ENCODE data around the gene JAM3.

Gene JAM3

DNA sequence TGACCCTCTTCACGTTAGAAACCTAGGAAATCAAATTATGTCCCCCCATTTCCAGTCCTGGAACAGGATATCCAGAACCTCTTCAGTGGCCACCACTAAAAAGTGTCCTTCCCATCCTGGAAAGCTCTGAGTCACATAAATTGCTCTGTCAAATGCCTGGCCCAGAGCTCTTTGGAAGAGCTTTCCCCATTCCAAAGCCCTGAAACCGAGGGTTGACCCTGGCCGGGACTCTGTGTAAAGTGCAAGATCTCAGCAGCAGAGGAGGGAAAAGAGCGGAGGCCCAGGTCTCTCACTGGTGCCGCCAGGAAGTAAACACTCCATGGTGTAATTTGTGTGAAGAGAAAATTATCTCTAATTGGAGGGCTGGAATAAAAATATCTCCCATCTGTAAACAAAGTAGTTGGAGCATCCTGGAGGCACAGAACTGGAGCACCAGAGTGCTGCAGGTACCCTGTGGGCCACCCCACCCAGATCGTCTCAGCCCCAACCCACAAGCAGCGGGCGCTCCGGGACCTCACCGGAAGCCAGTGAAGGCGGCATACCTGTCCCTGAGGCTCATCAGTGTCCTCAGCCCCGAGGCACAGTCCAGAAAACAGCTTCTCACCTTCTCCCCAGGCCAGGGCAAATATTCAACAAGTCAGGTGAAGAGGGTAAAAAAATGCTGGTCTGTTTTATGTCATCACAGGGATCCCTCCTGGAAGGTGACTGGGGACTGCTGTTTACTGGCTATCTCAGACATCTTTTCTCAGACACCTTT lies 4.7 kb upstream of the JAM3 start:
- TF ChIP-seq ZBTB7A (IDR thresholded peaks at IDR 0.05; ENCODE audit: low read depth) (no peak), YY1 (IDR thresholded peaks at IDR 0.05; ENCODE audit: low read depth) (no peak), USF1 (IDR thresholded peaks at IDR 0.05) (no peak), EP300 (IDR thresholded peaks at IDR 0.05; ENCODE audit: borderline replicate concordance) (no peak)

GRCh38 chr11:134065381-134065780 lies 3.5 kb upstream of the JAM3 start:
- TF ChIP-seq TCF12 (IDR thresholded peaks at IDR 0.05; ENCODE audit: low read depth) (no peak), TAF1 (IDR thresholded peaks at IDR 0.05; ENCODE audit: low read depth) (no peak), REST (IDR thresholded peaks at IDR 0.05; ENCODE audit: low read depth) (no peak), MAX (IDR thresholded peaks at IDR 0.05) (no peak), EP300 (IDR thresholded peaks at IDR 0.05; ENCODE audit: borderline replicate concordance) (no peak), FOXM1 (IDR thresholded peaks at IDR 0.05; ENCODE audit: borderline replicate concordance, low read depth) (no peak), CEBPB (IDR thresholded peaks at IDR 0.05) (no peak), NFIC (IDR thresholded peaks at IDR 0.05) (no peak), RAD21 (IDR thresholded peaks at IDR 0.05; ENCODE audit: low read depth) (no peak), CREB1 (IDR thresholded peaks at IDR 0.05; ENCODE audit: low read depth) (no peak), YY1 (IDR thresholded peaks at IDR 0.05; ENCODE audit: low read depth) (no peak), USF1 (IDR thresholded peaks at IDR 0.05) (no peak), TEAD4 (IDR thresholded peaks at IDR 0.05) (no peak), ZBTB7A (IDR thresholded peaks at IDR 0.05; ENCODE audit: low read depth) (no peak), EGR1 (IDR thresholded peaks at IDR 0.05) (no peak)

GRCh38 chr11:134066943-134067885 lies 1.7 kb upstream of the JAM3 start:
- no peak for TF ChIP-seq CREB1 (IDR thresholded peaks at IDR 0.05; ENCODE audit: low read depth)
- no peak for TF ChIP-seq MAX (IDR thresholded peaks at IDR 0.05)
- no peak for TF ChIP-seq TAF1 (IDR thresholded peaks at IDR 0.05; ENCODE audit: low read depth)
- no peak for TF ChIP-seq EGR1 (IDR thresholded peaks at IDR 0.05)
- TF ChIP-seq USF1 (IDR thresholded peaks at IDR 0.05) = no peak
- no peak for TF ChIP-seq ZBTB7A (IDR thresholded peaks at IDR 0.05; ENCODE audit: low read depth)
- no peak for TF ChIP-seq YY1 (IDR thresholded peaks at IDR 0.05; ENCODE audit: low read depth)

- TF ChIP-seq FOXM1 (IDR thresholded peaks at IDR 0.05; ENCODE audit: borderline replicate concordance, low read depth) (no peak), REST (IDR thresholded peaks at IDR 0.05; ENCODE audit: low read depth) (no peak), CEBPB (IDR thresholded peaks at IDR 0.05) (no peak), NFIC (IDR thresholded peaks at IDR 0.05) (no peak), TEAD4 (IDR thresholded peaks at IDR 0.05) (no peak), EGR1 (IDR thresholded peaks at IDR 0.05) (no peak), TAF1 (IDR thresholded peaks at IDR 0.05; ENCODE audit: low read depth) (no peak), USF1 (IDR thresholded peaks at IDR 0.05) (no peak), CREB1 (IDR thresholded peaks at IDR 0.05; ENCODE audit: low read depth) (no peak)
Measured at GRCh38 chr11:134069426-134070341, 812 bp downstream of the JAM3 start.
